ENCODE measurements around the gene GCNA. TPM values are rescaled to one million over a fixed set of nuclear protein-coding genes. Genes with fewer than 3 reads are reported as not detected.
"Not testable (repeated sequence)": the region's sequence is repeated elsewhere in the genome, so short reads cannot be mapped to it uniquely, and the experiment has no call there.

Gene GCNA
- polyA plus RNA-seq, 3 donors, result 0.67 to 1.8 (median 1.7) TPM

DNA sequence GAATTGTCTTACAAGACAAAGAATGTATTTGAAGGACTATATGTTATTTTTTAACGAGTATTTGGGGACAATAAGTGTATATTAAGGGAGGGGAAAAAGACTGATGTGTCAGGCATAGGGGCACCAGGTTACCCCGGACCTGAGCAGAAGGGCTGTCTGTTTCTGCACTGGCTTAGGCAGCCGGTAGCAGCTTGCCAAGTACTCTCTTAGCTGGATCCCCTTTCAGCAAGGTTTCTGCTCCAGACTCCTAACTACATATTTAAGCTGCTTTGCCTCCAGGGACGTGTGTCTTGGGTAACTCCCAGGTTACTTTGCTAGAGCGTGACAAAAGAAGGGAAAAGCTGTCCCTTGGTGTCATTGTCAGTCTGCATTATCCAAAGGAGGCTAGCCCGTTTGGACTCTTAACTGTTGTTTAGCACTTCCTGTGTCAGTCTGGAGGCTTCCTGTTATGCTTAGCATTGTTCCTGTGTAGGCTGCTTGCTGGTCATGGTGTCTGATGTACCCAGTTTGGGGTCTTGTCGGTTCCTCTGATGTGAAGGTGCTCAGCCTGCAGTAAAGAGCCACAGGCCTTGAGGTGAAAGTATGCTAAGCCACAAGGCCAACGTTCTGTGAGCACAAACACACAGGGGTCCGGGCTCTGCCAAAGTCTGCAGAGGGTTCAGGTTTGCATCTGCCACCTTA is 28.4 kb downstream of the GCNA start:
- no peak overlapping the region for H3K27ac ChIP-seq (ENCODE audit: low read depth, low read length)
- 43 to 80% (median 51%) methylated on average over 9 of the region's 9 CpGs for WGBS, 3 donors

GRCh38 chrX:71607488-71607887 is 29.3 kb downstream of the GCNA start:
- no peak overlapping the region for H3K27ac ChIP-seq (ENCODE audit: low read depth, low read length)

GRCh38 chrX:71609095-71609750 is 31.0 kb downstream of the GCNA start:
- 79 to 90% (median 84%) methylated on average over 3 of the region's 3 CpGs for WGBS, 3 donors
- H3K27ac ChIP-seq (ENCODE audit: low read depth, low read length), result no peak overlapping the region

More at GRCh38 chrX:71607488-71607887, 29.3 kb downstream of the GCNA start:
- WGBS, 3 donors, result 76 to 88% (median 86%) methylated on average over 2 of the region's 2 CpGs

DNA sequence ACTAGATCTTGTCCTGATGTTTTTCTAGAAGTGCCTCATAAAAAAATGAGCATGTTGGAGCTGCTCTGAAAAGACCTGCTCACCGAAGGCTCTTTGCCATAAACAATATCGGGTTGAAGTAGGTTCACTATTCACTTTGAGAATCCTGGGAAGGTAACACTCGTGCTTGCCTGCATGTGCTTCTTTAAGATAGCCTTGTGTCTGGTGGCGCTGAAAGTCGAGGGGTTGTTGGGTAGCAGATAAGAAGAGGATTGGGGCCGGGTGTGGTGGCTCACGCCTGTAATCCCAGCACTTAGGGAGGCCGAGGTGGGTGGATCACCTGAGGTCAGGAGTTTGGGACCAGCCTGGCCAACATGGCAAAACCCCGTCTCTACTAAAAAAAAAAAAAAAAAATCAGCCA is 33.5 kb downstream of the GCNA start:
- WGBS, 3 donors, result 91 to 97% (median 92%) methylated on average over 9 of the region's 9 CpGs
- not testable (repeated sequence) for H3K27ac ChIP-seq (ENCODE audit: low read depth, low read length)

- H3K27ac ChIP-seq (ENCODE audit: low read depth, low read length), result no peak overlapping the region
- 68 to 86% (median 77%) methylated on average over 8 of the region's 8 CpGs for WGBS, 3 donors
These were observed 34.0 kb downstream of the GCNA start for GRCh38 chrX:71612256-71612655.

GRCh38 chrX:71615056-71615455 is 36.8 kb downstream of the GCNA start:
- no peak overlapping the region for H3K27ac ChIP-seq (ENCODE audit: low read depth, low read length)
- WGBS, 3 donors, result 87 to 100% (median 94%) methylated on average over 3 to 4 of the region's 4 CpGs

DNA sequence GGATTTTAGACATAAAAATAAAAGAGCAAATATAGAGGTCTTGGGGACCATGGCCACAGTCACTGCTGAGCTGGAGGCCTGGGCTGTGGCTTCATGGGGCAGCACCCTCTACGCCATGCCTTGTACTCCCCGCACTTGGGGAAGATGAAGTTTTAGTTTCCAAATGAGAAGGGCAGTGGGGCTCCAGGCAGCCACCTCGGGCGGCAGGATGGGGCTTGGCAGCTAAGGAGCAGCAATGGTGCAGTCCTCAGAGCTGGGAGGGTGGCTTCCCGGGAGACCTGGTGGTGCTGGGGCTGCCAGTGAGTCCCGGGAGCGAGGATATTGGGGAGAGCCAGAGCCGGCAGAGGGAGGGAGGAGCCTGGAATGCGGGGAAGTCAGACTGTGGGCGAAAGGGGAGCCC is 37.7 kb downstream of the GCNA start:
- WGBS, 3 donors, result 85 to 88% (median 86%) methylated on average over 10 of the region's 10 CpGs
- H3K27ac ChIP-seq (ENCODE audit: low read depth, low read length), result no peak overlapping the region

DNA sequence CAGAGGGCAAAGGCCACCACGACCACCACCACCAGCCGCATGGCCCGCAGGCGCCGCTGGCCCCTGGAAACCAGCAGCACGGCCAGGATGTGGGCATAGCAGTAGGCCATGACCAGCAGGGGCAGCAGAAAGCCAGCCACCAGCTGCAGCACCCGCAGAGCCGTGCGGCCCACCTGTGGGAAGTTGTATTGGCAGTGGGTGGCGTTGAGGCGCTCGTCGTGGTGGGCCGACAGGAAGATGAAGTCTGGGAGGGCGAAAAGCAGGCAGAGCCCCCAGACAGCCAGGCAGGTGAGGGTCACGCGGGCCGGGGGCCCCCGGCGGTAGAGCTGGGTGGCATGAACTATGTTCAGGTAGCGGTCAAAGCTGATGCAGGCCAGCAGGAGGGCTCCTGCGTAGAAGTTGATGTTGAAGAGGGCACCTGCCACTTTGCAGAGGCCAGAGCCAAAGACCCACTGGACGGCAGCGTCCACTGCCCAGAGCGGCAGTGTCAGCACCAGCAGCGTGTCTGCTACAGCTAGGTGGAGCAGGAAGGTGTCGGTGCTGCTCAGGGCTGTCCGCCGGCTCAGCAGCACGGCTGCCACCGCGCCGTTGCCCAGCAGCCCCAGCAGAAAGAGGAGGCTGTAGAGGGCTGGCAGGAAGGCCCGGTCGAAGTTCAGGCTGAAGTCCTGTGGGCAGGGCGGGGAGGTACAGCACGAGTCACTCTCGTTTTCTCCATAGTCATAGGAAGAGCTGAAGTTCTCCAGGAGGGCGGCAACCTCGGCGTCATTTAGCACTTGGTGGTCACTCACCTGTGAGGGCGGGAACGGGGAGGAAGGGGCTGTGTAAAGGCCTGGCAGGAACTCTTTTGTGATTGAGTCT is 38.7 kb downstream of the GCNA start:
- WGBS, 3 donors, result 81 to 84% (median 82%) methylated on average over 15 to 43 of the region's 43 CpGs
- H3K27ac ChIP-seq (ENCODE audit: low read depth, low read length), result no peak overlapping the region

- 64 to 77% (median 65%) methylated on average over 4 to 8 of the region's 8 CpGs for WGBS, 3 donors
- H3K27ac ChIP-seq (ENCODE audit: low read depth, low read length), result no peak overlapping the region
These were observed 39.5 kb downstream of the GCNA start for GRCh38 chrX:71617742-71618141.

GRCh38 chrX:71618303-71618721 is 40.1 kb downstream of the GCNA start, which contains the start of gene CXCR3:
Gene CXCR3, minus strand, starts transcription at chrX:71618511. Its CDS starts 62 bp downstream, at chrX:71618449.
- H3K27ac ChIP-seq (ENCODE audit: low read depth, low read length), result no peak within 1 kb of the TSS

GRCh38 chrX:71618787-71619186 is 40.5 kb downstream of the GCNA start:
- H3K27ac ChIP-seq (ENCODE audit: low read depth, low read length), result no peak overlapping the region
- 88 to 98% (median 92%) methylated on average over 3 of the region's 3 CpGs for WGBS, 3 donors

More at GRCh38 chrX:71618303-71618721, 40.1 kb downstream of the GCNA start, which contains the start of gene CXCR3:
- WGBS, 3 donors, result 32 to 68% (median 43%) methylated on average over 4 of the region's 4 CpGs

GRCh38 chrX:71619193-71619592 is 41.0 kb downstream of the GCNA start:
- 77 to 88% (median 86%) methylated on average over 6 to 8 of the region's 8 CpGs for WGBS, 3 donors
- no peak overlapping the region for H3K27ac ChIP-seq (ENCODE audit: low read depth, low read length)

- WGBS, 3 donors, result 71 to 75% methylated on average over 1 of the region's 1 CpG; no CpG with 5 or more reads in 1 of the 3 donors
- H3K27ac ChIP-seq (ENCODE audit: low read depth, low read length), result no peak overlapping the region
These were observed 41.7 kb downstream of the GCNA start for GRCh38 chrX:71619986-71620385.

GRCh38 chrX:71621603-71622002 is 43.4 kb downstream of the GCNA start:
- 42 to 57% (median 52%) methylated on average over 6 of the region's 6 CpGs for WGBS, 3 donors
- no peak overlapping the region for H3K27ac ChIP-seq (ENCODE audit: low read depth, low read length)

DNA sequence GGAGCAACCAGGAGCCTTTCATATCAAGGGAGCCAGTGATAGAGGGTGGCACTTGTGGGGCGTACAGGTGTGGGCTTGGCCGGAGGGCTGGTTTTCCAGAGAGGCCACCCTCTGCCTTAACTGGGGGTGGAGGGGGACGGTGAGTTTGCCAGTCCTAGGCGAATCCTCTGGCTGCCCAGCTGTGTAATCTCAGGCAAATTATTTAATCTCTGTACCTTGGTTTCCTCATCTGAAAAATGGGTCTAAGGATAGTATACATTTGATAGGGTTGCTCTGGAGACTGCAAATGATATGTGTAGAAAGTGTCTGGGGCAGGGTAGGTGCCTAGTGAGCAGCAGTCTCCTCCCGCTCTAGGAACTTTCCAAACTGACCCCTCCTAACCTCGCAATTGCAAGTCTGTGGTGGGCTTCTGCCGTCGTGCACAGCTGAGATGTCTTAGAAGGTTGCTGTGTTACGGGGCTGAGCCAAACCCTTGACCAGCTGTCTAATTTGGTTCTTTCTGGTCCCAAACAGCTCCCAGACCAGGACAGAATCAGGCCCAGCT is 43.9 kb downstream of the GCNA start:
- H3K27ac ChIP-seq (ENCODE audit: low read depth, low read length), result no peak overlapping the region
- WGBS, 3 donors, result 73 to 90% (median 87%) methylated on average over 9 of the region's 9 CpGs

DNA sequence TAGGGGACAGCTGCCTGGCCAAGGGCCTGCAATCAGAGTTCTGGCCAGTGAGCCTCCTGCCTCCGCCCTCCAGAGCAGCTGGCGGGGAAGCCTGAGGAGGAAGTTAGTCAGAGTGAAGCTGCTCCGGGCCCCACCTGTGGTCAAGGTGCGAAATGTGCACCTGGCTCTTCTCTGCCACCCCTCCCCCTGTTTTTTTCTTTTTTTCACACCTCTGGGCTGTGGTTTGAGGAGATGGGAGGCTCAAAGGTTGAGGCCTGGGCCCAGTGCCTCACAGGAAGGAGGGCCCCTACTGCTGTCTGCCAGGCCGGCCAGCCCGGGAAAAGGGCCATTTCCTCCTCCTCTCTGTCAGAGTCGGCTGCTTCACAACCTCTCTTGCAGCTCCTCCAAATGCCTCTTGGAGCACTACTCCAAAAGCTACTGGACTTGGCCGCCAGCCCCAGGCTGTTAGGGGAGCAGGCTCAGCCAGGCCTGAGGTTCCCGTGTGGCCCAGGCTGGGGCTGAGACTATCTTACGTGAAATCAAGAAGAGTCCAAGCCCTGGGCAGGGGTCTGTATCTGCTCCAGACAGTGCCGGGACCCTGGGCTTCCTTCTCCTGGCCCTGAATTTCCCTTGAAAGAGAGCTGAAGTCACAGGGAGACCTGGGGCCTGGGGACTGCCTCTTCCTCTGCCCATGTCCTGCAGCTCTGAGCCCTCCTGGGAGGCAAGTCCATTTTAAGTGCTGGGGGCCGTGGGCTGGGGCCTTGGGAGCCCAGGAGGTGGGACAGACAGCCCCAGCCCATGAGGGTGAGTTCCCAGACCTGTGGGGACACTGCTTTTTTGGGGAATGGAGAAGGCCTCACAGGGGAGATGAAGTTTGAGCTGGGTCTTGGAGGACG is 44.6 kb downstream of the GCNA start:
- H3K27ac ChIP-seq (ENCODE audit: low read depth, low read length), result no peak overlapping the region
- whole genome bisulfite sequencing, 3 donors, result 13 to 40% (median 25%) methylated on average over 12 to 13 of the region's 13 CpGs

DNA sequence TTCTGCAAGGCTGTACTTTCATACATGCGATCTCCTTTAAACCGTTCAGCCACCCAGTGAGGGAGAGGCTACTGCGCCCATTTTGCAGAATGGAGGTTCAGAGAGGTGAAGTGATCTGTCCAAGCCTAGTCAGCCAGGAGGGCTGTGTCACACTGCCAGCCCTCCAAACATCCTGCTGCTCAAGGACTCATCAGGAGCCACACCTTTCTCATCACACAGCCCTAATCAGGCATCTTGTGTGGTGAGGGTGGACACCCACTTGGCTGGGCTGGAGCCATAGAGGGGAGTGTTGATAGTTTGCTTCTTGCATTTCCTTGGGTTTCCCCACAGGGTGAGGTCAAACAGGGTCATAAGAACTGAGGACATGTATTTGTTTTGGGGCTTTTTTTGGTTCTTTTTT is 45.5 kb downstream of the GCNA start:
- 84 to 89% (median 86%) methylated on average over 3 of the region's 3 CpGs for WGBS, 3 donors
- no peak overlapping the region for H3K27ac ChIP-seq (ENCODE audit: low read depth, low read length)

- WGBS, 3 donors, result 78 to 93% (median 85%) methylated on average over 5 of the region's 5 CpGs
- no peak overlapping the region for H3K27ac ChIP-seq (ENCODE audit: low read depth, low read length)
These were observed 47.2 kb downstream of the GCNA start for GRCh38 chrX:71625471-71625870.
